EH (cell line): ENCODE data around the gene PLCL1.
A peak's percentile ranks its signal among the peaks of the same experiment; 100 is the strongest.

Experiments
- DNase-seq: peaks from one replicate; pipeline ENCODE4 v3.0.0-alpha.2; 2015; ENCODE audit warnings: low read depth

PLCL1 gene

GRCh38 chr2:197804049-197804757 lies at the start of gene PLCL1:
Gene PLCL1 (plus strand): TSS chr2:197804593.
- DNase-seq, result peak; percentile 90

DNA sequence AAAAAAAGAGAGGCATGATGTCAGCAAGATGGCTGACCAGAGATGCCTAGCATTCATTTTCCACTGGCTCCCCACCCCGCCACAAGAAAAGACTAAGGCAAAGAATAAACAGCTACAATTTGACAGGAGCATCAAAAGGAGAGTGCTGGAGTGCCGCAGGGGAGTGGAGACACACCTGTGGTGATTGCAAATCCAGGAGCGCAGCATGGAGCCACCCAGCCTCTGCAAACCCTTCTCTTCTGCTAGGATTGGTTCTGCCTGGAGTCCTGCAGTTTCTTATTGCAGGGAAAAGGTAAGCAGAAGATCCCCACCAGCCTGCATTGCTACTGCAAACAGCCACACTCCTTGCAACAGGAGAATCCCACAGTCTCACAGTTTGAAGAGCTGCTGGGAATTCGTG lies 45.4 kb upstream of the PLCL1 start:
- no peak for DNase-seq

GRCh38 chr2:197759625-197760292 lies 44.6 kb upstream of the PLCL1 start:
- DNase-seq, result no peak

- no peak for DNase-seq
Observed at GRCh38 chr2:197760293-197760657, 44.1 kb upstream of the PLCL1 start.

DNA sequence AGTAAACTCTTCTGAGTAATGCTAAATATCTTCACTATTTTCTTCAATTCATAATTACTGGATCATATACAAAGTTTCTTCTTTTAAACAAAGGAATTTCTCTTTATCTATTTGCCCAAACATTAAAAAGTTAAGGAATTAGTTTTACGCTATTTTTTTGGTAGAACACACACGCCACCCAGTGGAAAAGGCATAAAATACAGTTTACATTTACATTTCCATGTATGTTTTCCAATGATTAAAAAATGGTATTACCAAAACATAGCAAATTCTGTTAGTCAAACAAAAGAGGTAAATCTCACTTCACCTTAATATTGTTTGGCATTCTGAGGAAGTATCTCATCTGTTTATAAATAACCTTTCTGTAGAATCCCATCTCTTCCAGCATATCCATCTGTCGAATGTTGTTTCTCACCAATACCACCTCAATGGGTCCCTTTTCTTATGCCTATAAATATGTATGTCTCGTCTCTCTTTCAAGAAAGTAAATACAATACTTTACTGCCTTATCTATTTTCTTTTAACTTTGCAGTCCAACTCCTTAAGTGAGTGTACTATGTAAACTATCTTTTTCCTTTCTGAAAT lies 26.5 kb upstream of the PLCL1 start:
- peak; percentile 48 for DNase-seq

- DNase-seq, result no peak
Observed at GRCh38 chr2:197779261-197779660, 25.1 kb upstream of the PLCL1 start.

DNA sequence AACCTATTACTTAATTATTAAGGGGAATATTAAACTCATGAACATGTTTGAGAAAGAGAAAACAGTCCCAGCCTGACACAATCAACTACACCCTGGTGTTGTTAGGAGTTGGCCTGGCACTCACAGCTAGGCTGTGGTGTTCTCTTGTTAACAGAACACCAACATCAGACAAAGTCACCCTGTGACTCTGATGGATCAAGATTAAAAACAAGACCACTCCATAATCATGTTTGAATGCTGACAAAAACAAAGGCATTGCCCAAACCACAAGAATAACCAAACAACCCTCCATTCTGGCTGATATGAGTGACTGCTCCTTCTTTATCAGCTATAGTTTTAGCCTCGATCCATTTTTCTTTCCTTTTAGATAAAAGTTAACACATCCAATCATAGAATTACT lies 22.3 kb upstream of the PLCL1 start:
- no peak for DNase-seq

- DNase-seq, result no peak
Observed at GRCh38 chr2:197784956-197785941, 19.1 kb upstream of the PLCL1 start, which contains the start of gene BOLL. Gene BOLL (minus strand): TSS chr2:197785319. CDS start chr2:197781850, 3,469 bp downstream.

- no peak for DNase-seq
Observed at GRCh38 chr2:197786010-197786877, 18.1 kb upstream of the PLCL1 start.

DNA sequence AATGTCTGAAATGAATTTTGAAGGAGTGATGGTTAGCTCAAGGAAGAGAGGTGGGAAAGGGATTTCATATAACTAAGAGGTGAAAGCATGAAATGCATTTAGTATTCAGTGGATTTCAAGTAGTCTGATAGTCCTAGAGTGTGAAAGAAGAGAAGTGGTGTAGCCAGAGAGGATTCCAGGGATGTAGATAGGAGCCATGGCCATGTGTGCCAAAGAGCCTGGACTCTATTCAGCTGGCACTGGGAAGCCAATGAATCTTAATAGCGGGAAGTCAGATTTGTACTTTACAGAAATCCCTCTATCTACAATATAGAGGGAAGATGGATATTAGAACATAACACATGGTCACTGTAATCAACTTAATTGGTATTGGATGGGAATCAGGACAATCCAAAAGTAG lies 10.9 kb upstream of the PLCL1 start:
- no peak for DNase-seq

DNA sequence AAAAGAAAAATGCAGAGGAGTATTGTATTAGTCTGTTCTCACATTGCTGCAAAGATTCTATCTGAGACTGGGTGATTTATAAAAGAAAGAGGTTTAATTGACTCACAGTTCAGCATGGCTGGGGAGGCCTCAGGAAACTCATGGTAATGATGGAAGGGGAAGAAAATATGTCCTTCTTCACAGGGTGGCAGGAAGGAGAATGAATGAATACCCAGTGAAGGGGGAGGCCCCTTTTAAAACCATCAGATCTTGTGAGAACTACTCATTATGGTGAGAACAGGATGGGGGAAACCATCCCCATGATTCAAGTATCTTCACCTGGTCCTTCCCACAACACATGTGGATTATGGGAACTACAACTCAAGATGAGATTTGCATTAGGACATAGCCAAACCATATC lies 9.1 kb upstream of the PLCL1 start:
- DNase-seq, result no peak

DNA sequence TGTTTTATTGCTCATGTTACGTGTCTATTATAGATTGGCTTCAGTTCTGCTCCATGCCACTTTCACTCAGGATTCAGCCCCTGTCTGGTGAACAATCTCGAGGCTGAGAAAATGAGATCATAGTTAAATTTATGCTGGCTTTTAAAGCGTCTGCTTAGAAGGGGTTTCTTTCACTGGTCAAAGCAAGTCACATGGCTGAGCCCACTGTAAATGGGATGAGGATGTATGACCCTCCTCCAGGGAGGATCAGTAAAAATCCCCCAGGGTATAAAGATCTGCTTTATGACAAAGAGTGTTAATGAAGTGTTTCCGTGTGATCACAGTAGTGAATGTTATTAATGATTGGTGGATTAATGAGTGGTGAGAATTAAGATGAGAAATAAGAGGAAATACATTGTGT lies 6.2 kb upstream of the PLCL1 start:
- no peak for DNase-seq

DNA sequence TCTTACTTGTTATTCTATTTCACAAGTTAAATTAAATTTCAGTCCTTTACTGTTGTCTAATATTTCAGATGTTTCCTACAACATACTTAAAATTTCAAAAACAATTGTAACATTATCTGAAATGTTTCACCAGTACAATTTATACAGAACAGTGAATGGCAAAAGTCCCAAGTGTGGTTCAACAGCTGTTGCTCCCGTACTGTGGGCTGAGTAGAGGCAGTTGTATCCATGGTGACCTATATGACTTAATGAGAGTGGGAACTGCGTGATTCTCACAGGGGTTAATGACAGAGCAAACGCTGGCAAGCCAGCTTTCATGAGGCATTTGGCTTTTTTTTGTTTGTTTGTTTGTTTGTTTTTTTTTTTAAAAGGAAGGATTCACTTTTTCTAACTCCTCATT lies 5.3 kb upstream of the PLCL1 start:
- no peak for DNase-seq

DNA sequence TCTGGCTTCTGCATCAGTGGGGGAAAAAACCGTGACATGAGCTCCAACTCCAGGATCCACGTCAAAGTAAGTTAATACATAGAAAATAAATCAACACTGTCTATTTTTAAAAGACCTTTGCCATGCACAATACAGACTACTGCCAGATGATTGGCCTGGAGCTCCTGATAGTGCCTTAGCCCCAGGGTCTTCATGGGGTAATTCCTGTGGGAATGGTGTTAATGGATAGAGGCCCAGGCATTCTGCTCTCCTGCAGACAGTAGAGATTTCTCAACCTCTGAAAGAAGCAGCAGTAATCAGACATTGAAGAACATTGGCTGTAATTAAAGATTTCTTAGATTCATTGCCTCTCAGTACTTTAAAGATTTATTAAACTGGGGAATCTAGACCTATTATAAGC lies 4.3 kb upstream of the PLCL1 start:
- no peak for DNase-seq

GRCh38 chr2:197801033-197801432 lies 3.4 kb upstream of the PLCL1 start:
- no peak for DNase-seq

DNA sequence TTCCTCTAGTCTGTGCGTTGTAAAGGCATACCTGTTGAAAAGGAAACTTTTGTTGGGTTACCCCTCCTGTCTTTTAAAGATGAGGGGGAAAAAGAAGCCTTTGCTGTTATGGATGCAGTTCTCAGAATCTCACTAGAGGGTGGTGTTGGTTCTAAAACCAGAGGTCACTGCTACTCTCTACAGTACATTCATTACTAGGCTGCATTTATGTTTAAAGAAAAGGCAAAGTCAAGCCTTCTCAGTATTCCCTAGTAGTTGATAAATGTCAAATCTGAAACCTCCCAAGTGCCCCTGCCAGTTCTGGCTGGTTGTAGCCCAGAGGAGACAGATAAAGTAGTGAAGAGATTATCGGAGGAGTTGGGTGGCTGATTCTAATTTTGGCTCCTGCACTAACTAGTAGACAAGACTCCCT lies 1.4 kb upstream of the PLCL1 start:
- DNase-seq, result peak; percentile 59

- peak; percentile 14 for DNase-seq
Observed at GRCh38 chr2:197804758-197805714, 643 bp downstream of the PLCL1 start.

DNA sequence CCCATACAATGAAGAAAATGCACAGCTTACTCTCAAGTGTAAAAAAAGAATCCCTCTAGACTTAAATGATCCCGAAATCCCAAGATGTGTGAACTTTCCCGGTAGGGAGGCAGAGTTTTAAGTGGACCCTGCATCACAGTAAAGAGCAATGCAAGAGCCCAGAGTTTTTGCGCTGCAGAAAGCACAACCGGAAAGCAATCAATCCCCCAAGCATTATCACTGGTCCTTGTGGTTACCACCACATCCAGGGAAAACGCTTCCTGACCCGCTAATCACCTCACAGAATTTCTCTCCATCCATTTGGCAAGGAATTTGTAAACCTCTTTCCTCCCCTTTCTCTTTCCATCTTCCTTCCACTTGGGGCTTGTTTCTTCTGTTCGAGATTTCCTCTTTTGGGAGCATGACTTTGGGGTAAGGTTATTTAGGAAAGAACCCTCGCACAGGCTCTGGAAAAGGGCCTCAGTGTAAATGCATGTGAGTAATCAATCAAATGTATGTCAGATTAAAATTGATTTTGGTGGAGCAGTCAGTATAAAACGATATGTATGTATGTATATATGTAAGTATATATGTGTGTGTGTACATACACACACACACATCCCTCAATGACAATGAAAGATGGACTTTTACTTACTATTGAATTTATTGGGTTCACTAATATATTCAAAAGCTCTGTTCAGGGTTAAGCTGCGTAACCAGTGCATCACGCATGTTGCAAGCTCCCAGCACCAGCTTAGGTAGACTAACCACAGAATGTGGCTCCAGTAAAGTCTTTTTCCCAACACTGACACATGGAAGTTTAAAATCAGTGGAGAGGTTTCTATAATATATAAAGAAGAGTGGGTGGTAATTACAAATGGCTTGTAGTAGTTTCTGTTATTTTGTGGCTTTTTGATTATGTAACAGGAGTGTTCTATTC lies 1.6 kb downstream of the PLCL1 start:
- DNase-seq, result no peak

- DNase-seq, result no peak
Observed at GRCh38 chr2:197809064-197809463, 4.7 kb downstream of the PLCL1 start.
